DMS153 (cell line): ENCODE data around the gene RALY.
A peak's percentile ranks its signal among the peaks of the same experiment; 100 is the strongest.

Source experiments
- DNase-seq: peaks from one replicate; lab custom pipeline; 2025; lab: John Stamatoyannopoulos, UW

Gene RALY

GRCh38 chr20:33986560-33987216 lies 7.0 kb upstream of the RALY start:
- no peak for DNase-seq

GRCh38 chr20:33990075-33990474 lies 3.6 kb upstream of the RALY start:
- no peak for DNase-seq

GRCh38 chr20:33991502-33991901 lies 2.2 kb upstream of the RALY start:
- no peak for DNase-seq

- DNase-seq, result no peak
Observed at GRCh38 chr20:33992145-33992922, 1.4 kb upstream of the RALY start.

- peak; percentile 100 for DNase-seq
Observed at GRCh38 chr20:33992923-33993575, 662 bp upstream of the RALY start.

- DNase-seq, result peak; percentile 46
Observed at GRCh38 chr20:33994222-33994913, 657 bp downstream of the RALY start.

GRCh38 chr20:33995053-33995831 lies 1.5 kb downstream of the RALY start:
- DNase-seq, result no peak

GRCh38 chr20:33999025-33999649 lies 5.4 kb downstream of the RALY start:
- no peak for DNase-seq

- DNase-seq, result no peak
Observed at GRCh38 chr20:34001378-34001777, 7.7 kb downstream of the RALY start.

- DNase-seq, result no peak
Observed at GRCh38 chr20:34004227-34004626, 10.5 kb downstream of the RALY start.

GRCh38 chr20:34004790-34005457 lies 11.2 kb downstream of the RALY start:
- DNase-seq, result no peak

- no peak for DNase-seq
Observed at GRCh38 chr20:34006619-34007018, 12.9 kb downstream of the RALY start.

- DNase-seq, result no peak
Observed at GRCh38 chr20:34008477-34008876, 14.8 kb downstream of the RALY start.

- DNase-seq, result no peak
Observed at GRCh38 chr20:34010405-34010931, 16.8 kb downstream of the RALY start.

- DNase-seq, result no peak
Observed at GRCh38 chr20:34011275-34011674, 17.6 kb downstream of the RALY start.

- DNase-seq, result no peak
Observed at GRCh38 chr20:34012330-34012729, 18.6 kb downstream of the RALY start.

GRCh38 chr20:34012735-34013134 lies 19.0 kb downstream of the RALY start:
- DNase-seq, result no peak

- DNase-seq, result no peak
Observed at GRCh38 chr20:34013554-34013953, 19.8 kb downstream of the RALY start.

- DNase-seq, result no peak
Observed at GRCh38 chr20:34014878-34015277, 21.2 kb downstream of the RALY start.
